NCI-H510A (cell line): ENCODE results near the gene LUZP2.
A peak's percentile ranks its signal among the peaks of the same experiment; 100 is the strongest.

Experiments used
- DNase-seq: peaks from one replicate; lab custom pipeline; 2025; lab: John Stamatoyannopoulos, UW

Gene LUZP2

DNA sequence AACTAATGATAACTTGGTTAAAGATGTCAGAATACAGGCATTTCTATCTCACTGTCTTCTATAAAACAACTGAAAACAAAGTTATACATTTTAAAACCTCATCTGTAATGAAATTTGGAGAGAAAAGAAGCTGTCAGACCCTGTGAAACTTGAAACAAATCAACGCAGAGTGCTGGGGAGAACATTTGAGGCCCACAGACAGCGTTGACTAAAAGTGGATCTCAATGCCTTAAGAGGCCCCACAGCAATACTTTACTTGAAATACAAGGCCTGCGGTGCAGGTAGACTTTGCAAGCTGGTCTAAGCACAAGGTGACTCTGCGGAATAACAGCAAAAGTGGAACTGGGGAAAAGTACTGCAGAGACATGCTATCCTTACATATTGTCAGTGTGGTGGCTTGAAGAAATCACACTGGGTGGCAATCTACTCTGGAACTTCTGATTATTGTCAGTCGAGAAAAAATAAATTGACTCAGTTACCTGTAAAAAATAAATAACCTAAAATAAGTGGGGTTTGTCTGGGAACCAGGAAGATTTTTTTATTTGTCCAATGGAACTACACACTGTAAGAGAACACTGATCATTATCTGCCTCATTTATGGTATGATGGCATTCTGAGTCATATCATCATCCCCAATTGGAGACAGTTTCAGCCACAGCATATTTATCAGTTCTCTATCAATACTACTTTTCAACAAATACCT lies 138.9 kb downstream of the LUZP2 start:
- DNase-seq: no peak

DNA sequence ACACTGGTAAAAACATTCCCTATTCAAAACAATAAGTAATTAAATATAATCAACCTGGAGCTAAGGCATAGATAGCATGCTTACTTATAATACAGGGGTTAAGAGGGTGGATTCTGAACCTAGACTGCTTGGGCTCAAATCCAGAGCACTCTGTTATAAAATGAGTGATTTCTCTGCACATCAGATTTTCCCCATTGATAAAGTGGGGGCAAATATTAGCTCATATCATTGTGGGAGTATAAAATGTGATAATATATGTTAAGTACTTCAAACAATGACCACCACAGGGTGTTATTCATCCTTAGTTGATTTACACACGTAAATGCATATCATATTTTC lies 139.4 kb downstream of the LUZP2 start:
- no peak for DNase-seq

DNA sequence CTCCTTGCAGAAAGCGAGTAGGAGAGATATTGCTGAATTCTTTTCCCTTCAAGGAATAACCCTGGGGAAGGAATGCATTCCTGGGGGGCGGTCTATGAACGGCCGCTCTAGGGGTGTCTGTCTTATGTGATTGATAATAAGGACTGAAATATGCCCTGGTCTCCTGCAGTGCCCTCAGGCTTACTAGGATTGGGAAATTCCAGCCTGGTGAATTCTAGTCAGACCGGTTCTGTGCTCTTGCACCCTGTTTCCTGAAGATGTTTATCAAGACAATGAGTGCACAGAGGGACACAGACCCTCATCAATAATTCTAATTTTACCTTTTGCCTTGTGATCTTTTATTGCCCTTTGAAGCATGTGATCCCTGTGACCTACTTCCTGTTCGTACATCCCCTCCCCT lies 140.7 kb downstream of the LUZP2 start:
- DNase-seq: peak; percentile 18

DNA sequence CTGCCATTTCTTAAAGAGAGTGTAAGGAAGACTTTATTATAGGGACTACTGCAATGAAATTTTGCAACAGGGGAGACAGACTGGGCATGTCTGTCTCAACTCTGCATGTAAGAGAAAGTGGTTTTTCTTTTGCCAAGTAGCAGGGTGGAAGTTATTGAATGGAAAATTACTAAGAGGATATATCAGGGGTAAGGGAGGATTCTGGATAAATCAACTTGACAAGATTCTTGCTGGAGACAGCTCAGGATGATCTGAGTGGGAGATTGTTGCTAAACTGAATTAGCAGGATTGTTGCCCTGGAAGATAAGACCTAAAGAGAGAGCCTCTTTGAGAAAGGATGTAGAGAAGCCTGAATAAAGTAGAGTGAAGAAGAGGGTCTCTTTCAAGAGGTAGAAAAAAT lies 145.8 kb downstream of the LUZP2 start:
- DNase-seq: no peak

- no peak for DNase-seq
These were observed 148.7 kb downstream of the LUZP2 start for GRCh38 chr11:24645563-24645962.

DNA sequence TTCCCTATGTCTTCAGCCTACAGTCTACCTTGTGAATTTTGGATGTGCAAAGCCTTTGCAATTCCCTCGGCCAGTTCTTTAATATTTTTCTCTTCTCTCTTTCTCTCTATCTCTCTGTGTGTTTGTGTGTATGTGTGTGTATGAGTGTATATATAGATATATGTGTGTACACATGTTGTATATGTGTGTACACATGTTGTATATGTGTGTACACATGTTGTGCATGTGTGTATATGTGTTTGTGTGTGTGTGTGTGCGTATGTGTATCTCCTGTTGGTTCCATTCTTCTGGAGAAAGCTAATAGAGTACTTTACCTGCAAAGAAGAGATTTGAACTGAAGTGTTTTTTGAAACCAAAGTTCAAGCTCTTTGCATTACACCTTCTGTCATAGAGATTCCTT lies 155.0 kb downstream of the LUZP2 start:
- no peak for DNase-seq

DNA sequence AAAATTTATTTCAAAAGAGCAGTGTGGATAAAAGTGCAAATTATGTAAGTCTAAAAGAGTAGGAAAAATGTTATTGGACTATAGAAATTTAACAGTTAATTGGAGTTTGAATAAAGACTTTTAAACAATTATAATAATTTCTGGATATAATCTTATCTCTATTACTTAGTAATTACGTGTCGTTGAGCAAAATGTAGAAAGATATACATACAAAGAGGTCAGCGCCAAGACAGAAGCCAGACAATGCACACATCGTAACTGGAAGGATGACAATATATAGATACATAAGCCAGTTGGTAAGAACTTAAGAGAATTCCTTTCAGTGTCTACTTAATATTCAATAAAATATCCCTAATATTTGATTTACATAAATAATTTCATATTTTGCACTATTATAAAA lies 157.0 kb downstream of the LUZP2 start:
- no peak for DNase-seq

GRCh38 chr11:24661331-24661730 lies 164.5 kb downstream of the LUZP2 start:
- DNase-seq: no peak

DNA sequence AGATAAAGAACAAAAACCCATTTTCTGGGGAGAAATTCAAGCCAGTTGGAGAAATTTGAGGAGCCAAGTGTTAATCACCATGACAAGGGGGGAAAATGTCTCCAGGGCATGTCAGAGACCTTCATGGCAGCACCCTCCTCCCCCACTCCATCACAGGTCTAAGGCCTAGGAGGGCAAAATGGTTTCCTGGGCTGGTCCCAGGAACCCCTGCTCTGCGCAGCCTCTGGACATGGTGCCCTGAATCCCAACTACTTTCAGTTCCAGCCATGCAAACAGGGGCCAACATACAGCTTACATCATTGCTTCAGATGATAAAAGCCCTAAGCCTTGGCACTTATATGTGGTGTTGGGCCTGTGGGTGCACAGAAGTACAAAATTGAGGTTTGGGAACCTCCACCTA lies 167.5 kb downstream of the LUZP2 start:
- no peak for DNase-seq

DNA sequence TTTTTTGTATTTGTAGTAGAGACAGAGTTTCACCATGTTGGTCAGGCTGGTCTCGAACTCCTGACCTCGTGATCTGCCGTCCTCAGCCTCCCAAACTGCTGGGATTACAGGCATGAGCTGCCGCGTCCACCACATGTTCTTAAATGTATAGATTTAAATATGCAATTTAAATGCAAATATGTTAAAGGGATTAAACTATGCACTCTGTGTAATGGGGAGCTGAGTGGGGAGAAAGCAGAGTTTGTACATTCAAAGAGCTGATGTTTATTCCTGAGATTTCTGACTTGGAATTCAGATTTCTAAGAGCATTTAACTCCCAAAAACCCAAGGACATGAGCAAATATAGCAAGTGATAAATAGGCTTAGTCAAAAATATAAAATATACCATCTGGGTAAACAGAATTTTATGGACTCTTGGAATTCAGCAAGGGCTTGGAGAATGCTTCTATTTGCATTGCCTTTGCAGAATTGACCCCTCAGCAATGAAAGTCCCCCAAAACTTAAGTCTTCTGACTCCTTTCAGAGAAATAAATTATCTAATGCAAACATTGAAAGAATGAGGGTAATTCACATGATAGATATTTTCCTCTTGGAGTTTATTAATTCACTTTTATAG lies 170.6 kb downstream of the LUZP2 start:
- no peak for DNase-seq

DNA sequence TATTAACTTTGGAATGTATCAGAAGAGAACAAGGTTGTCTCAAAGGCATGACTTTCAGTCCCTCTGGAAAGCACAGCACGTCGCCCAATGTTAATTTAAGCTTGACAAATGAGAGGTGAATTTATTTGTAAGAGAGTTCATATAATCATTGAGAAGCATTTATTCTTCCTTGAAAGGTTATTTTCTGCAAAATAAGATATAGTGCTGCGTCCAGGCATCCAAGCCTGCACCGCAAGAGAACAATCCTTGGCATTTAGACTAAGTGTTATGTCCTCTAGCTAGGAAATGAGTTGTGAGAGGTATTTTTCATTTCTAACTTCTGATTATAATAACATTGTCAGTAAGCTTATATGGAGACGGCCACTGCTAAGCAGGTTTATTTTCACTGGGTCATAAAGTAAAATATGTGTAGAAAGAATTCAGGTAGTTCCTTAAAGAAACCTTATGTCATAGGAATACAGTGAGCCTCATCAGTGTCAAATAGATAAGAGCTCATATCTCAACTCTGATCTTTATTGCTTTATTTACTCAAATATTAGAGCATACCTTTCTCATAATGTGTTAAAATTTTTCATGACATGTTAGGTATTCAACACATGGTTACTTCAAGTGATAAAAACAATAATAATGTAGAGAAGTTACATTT lies 182.0 kb downstream of the LUZP2 start:
- DNase-seq: no peak

DNA sequence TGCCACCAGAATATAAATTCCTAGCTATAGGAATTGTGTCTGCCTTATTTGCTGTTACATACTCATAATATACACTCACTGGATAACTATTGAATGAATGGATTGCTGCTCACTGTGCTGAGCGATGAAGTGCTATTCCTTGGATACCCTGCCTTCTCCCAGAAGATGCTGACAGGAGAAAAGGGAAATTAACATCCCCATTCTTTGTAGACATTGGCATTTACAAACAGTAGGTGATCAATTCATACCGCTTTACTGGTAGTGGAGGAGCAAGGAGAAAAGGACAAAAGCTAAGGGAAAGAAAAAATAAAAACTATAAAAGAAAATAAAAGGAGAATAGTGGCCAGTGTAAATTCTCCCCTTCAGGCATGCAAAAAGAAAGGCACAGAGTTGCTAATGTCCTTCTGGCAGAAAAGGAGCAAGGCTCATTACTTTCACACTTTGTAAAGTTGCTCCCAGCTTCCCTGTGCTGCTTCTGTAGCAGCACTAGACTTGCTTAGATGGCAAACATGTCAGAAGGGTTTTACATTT lies 183.0 kb downstream of the LUZP2 start:
- no peak for DNase-seq

- DNase-seq: no peak
These were observed 186.7 kb downstream of the LUZP2 start for GRCh38 chr11:24683583-24683982.

GRCh38 chr11:24685821-24686220 lies 189.0 kb downstream of the LUZP2 start:
- DNase-seq: no peak

GRCh38 chr11:24687531-24688147 lies 190.8 kb downstream of the LUZP2 start:
- no peak for DNase-seq

- DNase-seq: no peak
These were observed 192.1 kb downstream of the LUZP2 start for GRCh38 chr11:24688981-24689380.

DNA sequence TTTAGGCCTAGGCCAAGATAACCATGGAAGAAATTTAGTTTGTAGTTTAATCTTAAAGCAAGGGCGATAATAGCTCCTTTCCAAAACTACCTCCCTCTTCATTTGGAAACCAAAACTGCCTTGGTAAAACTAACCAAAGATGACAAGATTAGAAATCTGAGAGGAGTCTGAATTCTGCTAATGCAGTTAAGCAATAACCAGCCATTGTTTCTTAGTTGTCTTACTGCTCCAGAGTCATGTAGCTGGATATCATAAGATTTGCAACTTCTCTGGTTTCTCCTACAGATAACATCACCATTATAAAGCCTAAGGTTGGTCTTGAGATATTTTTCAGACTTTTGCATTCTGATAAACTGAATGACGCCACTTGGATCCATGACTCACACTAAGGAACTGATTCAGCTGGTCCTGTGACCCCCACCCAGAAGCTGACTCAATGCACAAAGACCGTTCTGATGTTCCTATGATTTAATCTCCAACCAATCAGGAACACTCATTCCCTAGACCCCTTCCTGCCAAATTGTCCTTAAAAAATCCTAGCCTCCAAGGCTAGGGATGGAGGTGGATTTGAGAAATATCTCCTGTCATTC lies 200.8 kb downstream of the LUZP2 start:
- DNase-seq: no peak

DNA sequence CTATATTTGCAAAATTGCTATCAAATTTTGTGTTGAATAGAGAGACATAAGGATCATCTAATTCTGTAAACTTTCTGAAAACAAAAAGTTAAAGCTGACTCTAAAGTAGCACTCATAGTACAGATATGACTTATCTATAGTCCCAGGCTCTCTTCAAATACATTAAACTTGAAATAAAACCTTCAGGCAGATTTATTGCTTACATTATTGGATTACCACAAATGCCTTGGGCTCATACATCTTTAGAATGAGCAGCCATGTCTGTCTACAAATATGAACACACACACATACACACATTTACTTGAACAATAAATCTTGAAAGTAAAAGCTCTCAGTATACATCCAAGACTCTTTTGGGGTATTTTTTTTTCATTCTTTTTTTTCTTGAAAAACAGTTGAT lies 207.9 kb downstream of the LUZP2 start:
- no peak for DNase-seq

- no peak for DNase-seq
These were observed 208.6 kb downstream of the LUZP2 start for GRCh38 chr11:24705474-24705873.

GRCh38 chr11:24708616-24709015 lies 211.8 kb downstream of the LUZP2 start:
- no peak for DNase-seq

DNA sequence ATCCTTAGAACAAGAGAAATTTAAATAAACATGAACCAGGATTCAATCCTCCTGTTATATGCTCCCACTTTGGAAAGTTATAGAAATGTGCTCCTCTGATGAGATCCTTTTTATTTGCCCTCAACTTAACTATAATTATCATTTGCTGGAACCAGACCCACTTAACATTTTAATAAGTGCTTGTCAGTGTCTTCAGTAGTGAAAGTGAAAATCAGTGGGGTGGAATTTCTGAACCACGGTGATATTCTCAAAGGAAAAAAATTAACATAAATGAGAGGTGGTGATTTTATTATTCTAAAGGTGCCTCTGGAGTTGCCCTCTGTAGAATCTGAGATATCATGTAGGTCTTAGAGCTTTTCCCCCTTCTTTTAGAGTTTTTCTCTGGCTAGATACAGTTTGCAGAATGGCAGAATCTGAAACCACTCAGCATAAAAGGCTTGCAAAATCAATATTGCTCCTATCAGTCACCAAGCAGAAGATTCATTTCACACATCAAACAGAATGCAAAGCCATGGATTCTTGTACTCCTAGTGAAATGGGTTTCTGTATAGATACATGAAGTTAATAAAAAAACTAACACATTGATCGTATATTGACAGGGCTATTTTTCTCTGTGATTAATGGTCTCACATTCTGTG lies 213.2 kb downstream of the LUZP2 start:
- DNase-seq: no peak

DNA sequence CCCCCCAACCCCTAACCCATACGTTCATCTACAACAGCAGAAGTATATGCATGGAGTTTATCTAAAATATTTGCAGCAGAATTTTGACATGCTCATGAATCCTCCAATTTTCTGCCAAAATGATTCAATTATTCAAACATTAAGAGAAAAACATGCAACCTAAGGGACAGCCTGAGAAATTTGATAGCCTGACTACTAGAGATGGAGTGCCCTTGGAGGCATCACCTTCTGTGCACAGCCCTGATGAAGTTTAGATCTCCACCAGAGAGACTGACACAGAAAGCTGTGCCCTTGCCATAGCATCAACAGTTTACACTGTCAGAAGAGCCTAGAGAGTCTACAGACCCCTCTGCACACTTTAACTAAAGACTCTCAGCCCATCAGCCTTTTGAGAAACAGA lies 217.7 kb downstream of the LUZP2 start:
- no peak for DNase-seq
